HG02852 (cell line): Measurements from ENCODE around the gene EFL1.
"Not testable (repeated sequence)": the region's sequence is repeated elsewhere in the genome, so short reads cannot be mapped to it uniquely, and the experiment has no call there.

Source experiments
- ATAC-seq: cut with Tn5 transposase; IDR thresholded peaks from one replicate; pipeline ENCODE4 v1.9.1; 2021; ENCODE audit warnings: mild to moderate bottlenecking, moderate library complexity; ENCODE audit not compliant: unreplicated experiment

Gene EFL1

GRCh38 chr15:82262422-82263026 is at the start of gene EFL1, which contains the start of gene SAXO2:
Gene EFL1, minus strand, starts transcription at chr15:82262734. Its CDS starts 956 bp downstream, at chr15:82261778.
Gene SAXO2, plus strand, starts transcription at chr15:82262818. Its CDS starts 62 bp downstream, at chr15:82262880.
- peak; percentile 96 for ATAC-seq

GRCh38 chr15:82311321-82311720 is 48.8 kb upstream of the EFL1 start:
- not testable (repeated sequence) for ATAC-seq

- ATAC-seq, result no peak
Measured at GRCh38 chr15:82309802-82310201, 47.3 kb upstream of the EFL1 start.

- no peak for ATAC-seq
Measured at GRCh38 chr15:82307714-82308081, 45.2 kb upstream of the EFL1 start.

GRCh38 chr15:82306791-82307713 is 44.5 kb upstream of the EFL1 start:
- no peak for ATAC-seq

GRCh38 chr15:82305621-82306048 is 43.1 kb upstream of the EFL1 start:
- ATAC-seq, result no peak

- no peak for ATAC-seq
Measured at GRCh38 chr15:82304778-82305090, 42.2 kb upstream of the EFL1 start.

GRCh38 chr15:82303956-82304777 is 41.6 kb upstream of the EFL1 start:
- no peak for ATAC-seq

GRCh38 chr15:82301296-82302016 is 38.9 kb upstream of the EFL1 start:
- ATAC-seq, result no peak

GRCh38 chr15:82300883-82301282 is 38.3 kb upstream of the EFL1 start:
- ATAC-seq, result no peak

GRCh38 chr15:82300326-82300725 is 37.8 kb upstream of the EFL1 start:
- ATAC-seq, result not testable (repeated sequence)

GRCh38 chr15:82299511-82299914 is 37.0 kb upstream of the EFL1 start:
- not testable (repeated sequence) for ATAC-seq

GRCh38 chr15:82298520-82298919 is 36.0 kb upstream of the EFL1 start:
- ATAC-seq, result no peak

GRCh38 chr15:82298032-82298431 is 35.5 kb upstream of the EFL1 start:
- no peak for ATAC-seq

- ATAC-seq, result no peak
Measured at GRCh38 chr15:82297546-82297945, 35.0 kb upstream of the EFL1 start.

GRCh38 chr15:82294061-82294690 is 31.6 kb upstream of the EFL1 start:
- ATAC-seq, result no peak

- ATAC-seq, result no peak
Measured at GRCh38 chr15:82292271-82292670, 29.7 kb upstream of the EFL1 start.

- not testable (repeated sequence) for ATAC-seq
Measured at GRCh38 chr15:82288202-82288601, 25.7 kb upstream of the EFL1 start.

GRCh38 chr15:82286475-82286874 is 23.9 kb upstream of the EFL1 start:
- peak; percentile 88 for ATAC-seq

GRCh38 chr15:82284381-82284780 is 21.8 kb upstream of the EFL1 start:
- not testable (repeated sequence) for ATAC-seq
